NCI-H1417 (cell line): ENCODE measurements around the gene UBA52.
A peak's percentile ranks its signal among the peaks of the same experiment; 100 is the strongest.
"Not testable (repeated sequence)": the region's sequence is repeated elsewhere in the genome, so short reads cannot be mapped to it uniquely, and the experiment has no call there.

Experiments used
- DNase-seq, 3 experiments: peaks; one replicate each; lab custom pipeline; 2025; lab: John Stamatoyannopoulos, UW

The UBA52 gene

DNA sequence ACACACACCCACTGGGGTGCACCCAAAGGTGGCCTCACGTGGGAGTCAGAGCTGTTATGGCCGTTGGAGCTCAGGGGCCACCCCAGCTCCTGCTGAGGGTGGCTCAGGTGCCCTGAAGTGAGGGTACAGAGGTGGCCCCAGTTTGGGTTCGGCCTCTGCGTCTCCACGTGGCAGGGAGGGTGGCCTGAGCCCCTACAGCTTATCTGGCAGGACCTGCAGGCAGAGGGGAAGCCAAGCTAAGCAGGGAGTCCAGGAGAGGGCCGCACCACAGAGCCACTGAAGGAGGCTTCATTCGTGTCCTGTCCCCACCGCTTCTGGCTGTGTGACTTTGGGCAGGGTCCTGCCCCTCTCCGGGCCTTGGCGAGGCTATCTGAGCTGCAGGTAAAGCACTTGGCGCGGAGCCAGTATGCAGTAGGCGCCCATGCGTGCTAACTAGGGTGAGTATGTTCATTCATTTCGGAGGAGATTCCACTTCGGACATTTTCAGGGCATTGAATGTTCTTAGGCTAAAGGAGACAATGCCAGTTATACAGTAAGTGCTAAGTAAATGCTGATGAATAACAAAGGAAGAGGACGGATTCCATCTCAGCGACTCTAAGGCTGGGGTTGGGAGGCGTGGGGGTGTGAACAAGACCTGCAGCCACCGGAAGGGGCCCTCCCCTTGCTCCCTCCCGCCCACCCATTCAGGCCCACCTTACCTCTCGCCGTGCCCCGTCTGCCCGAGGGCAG is 21.9 kb downstream of the UBA52 start:
- DNase-seq: no peak

DNA sequence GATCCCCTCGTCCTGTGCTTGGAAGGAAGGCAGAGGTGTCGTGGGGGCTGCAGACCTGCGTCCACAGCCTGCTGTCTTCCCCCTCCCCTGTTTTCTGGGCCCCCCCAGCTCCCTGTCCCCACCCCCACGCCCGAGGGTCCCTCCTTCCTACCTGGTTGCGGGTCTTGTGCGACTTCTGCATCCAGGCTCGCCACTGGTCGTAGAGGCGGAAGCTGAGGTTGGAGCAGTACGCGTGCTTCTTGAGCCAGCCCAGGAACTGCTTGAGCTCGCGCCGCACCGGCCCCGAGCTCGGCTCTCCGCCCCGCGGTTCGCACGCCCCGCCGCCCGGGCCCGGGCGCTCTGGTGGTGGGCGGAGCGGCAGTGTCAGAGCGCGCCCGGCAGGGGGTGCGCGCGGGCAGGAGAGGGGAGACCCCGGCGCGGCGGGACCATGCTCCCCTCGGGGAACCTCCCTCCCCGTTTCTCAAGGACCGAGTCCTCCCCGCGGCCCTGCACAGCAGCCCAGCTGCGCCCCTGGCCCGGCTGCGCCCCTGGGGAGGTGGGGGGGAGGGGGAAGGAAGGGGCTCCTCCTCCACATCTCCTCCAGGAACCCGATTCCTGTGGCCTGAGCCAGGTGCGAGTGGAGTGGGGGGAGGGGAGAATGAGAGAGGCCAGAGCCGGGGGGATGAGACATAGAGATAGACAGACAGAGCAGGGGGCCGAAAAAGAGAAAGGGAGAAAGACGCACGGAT is 22.6 kb downstream of the UBA52 start:
- peak; percentile 26 to 82 (median 67) for DNase-seq

DNA sequence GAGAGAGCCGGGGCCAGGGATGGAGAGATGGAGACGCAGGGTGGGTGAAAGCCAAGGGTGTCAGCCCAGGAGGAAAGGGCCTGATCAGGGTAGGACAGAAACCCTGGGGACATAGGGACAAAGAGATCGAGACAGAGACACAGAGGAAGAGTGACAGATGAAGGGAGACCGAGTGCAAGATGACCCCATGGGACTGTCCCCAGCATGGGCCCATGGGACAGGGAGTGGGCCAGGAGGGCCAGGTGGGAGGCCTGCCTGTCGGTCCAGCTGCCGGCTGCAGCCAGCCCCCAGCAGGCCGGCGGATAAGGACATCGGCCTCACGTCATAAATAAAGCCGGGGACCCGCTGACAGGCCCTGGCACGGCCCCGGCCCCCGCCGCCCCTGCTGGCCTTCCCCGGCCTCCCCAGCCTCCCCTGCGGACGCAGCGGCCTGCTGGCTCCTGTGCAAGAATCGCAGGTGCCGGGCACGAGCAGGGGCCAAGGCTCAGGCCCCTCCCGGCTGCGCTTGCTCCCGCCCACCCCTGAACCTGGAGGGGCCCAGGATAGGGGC is 23.2 kb downstream of the UBA52 start:
- peak in 2 of 3 experiments; percentile 34 to 44 for DNase-seq

DNA sequence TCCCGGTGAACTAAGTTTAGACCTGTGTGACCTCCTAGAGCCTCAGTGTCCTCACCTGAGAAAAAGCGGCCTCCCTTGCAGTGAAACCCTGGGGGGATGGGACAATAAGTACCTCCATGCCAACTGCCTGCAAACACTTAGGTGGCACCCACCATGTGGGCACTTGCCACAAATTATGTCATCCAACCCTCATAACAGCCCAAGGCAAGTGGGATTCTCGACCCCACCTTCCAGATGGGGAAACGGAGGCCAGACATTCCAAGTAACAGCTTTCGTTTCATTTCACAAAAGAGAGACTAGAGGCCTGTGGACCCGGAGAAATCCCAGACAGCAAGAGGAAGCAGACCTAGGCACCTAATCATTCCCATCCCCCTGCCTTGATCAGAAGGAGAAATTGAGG is 23.8 kb downstream of the UBA52 start:
- DNase-seq: peak in 1 of 3 experiments; percentile 19

DNA sequence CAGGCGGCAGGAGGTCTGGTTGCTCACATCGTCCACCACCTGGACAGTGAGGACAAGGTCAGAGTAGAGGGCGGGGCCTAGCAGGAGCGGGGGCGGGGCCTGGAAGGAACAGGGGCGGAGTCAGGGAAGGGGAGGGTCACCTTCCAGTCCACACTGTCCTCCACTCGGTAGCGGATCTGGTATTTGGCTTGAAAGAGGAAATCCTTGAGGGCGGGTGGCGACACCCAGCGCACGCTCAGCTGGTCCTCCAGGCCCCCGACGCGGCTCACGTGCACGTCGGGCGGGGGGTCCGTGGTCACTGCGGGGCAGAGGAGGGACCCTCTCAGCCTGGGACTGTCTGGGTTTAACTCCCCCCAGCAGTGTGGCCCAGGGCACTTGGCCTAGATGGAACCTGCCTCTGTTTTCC is 25.1 kb downstream of the UBA52 start:
- DNase-seq: peak in 2 of 3 experiments; percentile 53 to 73

DNA sequence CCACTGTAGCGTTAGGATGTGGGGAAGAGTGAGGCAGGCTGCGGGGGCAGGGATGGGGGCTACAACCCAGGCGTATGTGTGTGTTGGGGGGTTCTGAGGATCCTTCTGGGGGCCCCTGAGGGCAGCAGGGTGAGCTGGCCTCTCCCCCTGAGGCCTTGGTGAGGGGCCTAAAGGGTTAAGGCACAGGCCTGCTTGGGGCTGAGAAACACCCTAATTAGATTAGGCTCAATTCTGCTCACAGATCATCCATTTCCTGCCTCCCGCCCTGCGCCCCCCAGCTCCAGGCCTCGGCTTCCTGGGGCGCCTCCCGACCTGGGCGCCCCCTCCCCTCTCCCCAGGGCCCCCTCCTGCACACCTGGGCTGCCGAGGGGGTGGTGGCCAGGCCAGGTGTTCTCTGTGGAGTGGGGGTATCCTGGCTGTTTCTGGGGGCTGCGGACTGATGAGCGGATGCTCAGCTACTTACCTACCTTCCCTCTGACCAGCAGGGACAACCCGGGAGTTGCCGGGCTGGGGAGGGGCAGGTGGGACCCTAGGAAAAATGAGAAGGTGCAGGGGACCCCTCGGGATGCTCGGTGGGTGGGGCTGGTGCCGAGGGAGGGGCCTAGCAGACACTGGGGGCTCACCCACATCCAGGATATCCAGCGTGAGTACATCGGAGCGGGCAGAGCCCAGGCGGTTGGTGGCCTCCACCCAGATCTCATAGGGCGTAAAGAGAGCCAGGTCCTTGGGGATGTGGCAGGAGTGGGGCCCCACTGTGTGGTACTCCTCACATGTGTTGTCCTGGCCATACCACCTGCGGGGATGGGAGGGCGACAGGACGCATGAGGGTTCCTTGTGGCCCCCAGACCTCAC is 26.4 kb downstream of the UBA52 start:
- DNase-seq: no peak

DNA sequence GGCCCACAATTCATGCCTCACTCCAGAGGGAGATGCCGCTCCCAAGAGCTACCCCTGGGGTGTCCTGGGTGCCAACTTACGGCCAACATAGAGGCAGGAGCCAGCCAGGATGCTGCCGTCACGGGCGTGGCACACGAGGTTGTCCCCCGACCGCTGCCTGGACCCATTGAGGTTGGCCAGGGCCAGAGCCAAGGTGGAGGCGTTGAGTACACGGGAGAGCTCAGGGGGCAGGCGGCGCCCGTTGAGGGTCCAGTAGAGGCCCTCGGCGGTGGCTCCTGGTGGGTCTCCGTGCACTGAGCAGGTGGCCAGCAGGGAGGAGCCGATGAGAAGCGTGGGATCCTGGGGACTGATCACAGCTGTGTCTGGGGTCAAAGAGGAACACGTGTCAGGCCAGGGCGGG is 27.8 kb downstream of the UBA52 start:
- DNase-seq: no peak

DNA sequence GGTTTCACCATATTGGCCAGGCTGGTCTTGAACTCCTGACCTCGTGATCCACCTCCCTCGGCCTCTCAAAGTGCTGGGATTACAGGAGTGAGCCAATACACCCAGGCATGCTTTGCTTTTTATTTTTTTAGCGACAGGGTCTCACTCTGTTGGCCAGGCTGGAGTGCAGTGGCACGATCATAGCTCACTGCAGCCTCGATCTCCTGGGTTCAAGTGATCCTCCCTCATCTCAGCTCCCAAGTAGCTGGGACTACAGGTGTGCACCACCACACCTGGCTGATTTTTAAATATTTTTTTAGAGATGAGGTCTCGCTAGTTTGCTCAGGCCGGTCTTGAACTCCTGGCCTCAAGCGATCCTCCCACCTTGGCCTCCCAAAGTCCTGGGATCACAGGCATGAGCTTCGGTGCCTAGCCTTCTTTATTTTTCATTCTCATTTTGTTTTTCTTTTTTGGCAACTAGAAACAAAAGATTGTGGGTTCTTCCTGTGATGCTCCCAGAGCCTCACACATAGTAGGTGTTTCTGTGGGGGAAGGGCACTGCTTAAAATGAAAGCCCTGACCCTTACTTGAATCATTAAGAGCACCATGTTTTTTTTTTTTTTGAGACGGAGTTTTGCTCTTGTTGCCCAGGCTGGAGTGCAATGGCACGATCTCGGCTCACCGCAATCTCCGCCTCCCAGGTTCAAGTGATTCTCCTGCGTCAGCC is 29.2 kb downstream of the UBA52 start:
- not testable (repeated sequence) for DNase-seq

DNA sequence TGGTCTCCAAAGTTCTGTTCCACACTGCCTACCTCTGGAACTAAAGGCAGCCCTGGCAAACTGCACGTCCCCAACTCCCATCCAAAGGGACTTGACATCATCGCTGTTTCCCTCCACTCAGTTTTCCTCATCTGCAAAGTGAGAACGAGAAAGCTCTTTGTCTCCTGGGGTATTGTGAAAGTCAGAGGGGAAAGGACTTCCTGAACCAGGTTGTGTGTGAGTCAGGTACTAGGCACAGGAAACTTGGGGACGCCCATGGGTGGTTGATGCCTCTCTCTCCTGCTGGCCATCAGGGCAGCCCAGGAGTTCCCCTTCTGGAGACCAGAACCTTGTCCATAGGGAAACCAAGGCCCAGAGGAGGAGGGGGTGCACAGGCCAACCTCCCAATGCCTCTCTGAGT is 30.2 kb downstream of the UBA52 start:
- DNase-seq: no peak

DNA sequence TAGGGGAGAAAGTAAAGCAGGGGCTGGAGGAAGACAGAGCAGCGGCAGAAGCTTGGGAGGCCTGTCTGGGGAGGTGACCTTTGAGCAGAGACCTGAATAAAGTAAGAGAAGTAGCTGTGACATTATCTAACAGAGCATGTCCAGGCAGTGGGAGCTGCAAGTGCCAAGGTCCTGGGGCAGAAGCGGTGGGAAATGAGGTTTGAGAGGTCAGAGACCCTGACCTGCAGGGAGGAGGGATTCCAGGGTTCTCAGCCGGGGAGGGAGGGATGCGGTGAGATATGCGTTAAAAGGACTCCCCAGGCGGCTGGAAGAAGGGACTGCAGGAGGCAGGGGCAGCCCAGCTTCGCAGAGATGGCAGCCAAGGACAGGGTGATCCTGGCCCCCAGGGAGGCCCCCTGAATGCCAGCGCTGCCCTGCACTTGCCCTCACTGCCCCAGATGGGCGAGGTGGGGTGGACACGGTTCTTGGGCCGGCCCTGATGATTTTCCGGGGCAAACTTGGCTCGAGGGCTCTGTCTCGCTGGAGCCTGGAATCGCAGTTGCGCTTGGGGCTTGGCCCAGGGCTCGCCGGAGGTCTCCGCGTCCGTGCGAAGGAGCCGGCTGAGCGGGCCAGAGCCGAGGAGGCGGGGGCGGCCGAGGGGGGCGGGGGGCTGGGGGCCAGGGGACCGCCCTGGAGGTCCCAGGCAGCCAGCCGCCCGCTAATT is 31.7 kb downstream of the UBA52 start:
- peak in 1 of 3 experiments; percentile 22 for DNase-seq

DNA sequence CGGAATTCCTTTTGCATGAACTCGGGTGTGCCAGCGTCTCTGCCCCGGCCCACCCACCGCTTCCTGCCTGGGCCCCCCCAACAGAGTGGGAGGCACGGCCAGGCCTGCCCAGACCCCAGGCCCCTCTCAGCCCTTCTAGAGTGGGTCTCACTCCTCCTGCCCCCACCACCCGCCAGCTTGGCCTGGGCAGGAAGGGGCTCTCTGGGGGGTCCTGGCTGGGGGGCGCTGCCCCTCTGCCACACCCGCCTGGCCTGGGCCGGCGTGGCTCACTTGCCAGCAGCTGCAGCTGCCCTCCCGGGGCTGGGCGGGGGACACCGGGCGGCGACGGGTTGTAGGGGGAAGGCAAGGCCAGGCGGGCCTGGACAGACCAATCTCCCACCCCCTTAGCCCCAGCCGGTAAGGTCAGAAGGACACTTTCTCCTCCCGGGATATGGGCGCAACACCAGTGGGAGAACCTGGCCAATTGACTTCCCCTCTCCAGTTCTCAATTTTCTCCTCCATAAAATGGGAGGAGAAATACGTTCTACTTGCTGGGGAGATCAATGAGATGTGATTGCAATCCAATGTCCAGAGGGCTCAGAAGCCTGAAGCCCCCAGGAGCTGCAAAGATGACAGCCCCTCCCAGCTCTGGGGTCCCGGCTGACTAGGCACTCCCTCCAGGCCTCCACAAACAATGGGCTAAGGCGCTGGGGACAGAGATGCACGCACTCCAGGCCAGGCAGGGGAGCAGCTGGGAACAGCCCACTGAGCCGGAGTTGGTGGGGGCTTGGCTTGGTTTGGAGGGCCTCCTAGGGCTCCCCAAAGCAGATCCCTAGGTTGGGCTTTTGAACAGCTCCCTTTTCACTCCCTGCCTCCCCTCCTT is 32.5 kb downstream of the UBA52 start:
- DNase-seq: no peak

DNA sequence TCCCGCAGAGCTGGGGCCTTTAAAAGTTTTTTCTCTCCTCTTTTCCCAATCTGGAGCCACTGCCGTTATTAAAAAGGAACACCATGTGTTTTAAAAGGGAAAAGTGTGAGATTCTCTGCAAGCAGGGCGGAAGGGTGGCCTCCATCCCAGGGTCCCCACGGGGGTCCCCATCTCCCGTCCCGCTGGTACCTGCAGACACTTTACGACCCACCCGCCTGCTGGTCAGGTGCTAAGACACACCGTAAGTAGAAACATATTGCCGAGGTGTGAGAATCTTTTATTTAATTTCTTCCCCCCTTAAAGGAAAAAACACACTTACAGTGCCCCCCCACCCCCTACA is 33.1 kb downstream of the UBA52 start:
- DNase-seq: no peak

DNA sequence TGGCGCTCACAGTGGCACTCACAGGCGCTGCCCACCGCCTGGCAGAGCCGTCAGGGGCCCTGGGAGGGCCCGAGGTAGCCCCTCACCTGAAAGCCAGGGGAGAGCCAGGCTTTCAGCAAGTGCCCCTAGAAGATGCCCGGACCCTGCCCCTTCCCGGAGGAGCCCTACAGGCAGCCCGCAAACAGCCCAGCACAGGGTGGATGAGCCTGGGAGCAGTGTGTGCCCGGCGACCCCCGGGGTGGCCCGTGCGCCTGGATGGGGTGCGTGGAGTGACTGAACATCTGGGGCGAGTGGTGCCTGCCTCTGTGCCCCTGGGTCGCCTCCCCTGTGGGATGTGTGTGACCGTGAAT is 33.5 kb downstream of the UBA52 start:
- no peak for DNase-seq

DNA sequence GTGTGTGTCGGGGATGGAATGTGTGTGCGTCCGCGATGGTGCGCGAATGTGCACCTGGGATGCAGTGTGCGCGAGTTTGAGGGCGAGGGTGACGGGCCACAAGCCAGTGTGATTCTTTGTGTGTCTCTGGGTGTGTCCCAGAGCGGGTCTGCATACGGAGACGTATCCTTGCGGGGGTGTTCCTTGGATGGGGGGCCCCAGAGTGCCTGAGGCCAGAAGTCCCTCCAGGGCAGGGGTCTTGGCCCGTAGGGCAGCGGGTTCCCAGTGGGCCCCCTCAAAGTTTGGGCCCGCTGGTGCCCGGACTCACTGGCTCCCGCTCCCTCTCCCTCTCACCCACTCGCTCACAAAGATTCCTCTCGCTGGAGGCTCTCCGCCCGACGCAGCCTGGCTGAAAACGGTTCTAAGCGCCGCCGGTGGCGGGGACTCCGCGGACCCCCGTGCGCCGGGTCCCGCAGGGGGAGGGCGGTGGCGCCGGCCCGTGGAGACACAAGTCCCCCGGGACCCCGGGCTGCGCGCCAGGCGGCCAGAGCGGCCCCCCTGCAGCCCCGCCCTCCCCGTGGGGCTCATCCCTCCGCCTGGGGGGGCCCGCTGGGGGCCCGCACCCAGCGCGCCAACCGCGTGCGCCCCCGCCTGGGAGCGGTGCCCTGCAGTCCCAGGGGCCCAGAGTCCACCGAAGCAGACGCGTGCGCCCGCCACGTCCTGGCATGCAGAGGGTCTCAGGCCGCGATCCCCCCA is 34.1 kb downstream of the UBA52 start:
- peak in 2 of 3 experiments; percentile 23 to 37 for DNase-seq

DNA sequence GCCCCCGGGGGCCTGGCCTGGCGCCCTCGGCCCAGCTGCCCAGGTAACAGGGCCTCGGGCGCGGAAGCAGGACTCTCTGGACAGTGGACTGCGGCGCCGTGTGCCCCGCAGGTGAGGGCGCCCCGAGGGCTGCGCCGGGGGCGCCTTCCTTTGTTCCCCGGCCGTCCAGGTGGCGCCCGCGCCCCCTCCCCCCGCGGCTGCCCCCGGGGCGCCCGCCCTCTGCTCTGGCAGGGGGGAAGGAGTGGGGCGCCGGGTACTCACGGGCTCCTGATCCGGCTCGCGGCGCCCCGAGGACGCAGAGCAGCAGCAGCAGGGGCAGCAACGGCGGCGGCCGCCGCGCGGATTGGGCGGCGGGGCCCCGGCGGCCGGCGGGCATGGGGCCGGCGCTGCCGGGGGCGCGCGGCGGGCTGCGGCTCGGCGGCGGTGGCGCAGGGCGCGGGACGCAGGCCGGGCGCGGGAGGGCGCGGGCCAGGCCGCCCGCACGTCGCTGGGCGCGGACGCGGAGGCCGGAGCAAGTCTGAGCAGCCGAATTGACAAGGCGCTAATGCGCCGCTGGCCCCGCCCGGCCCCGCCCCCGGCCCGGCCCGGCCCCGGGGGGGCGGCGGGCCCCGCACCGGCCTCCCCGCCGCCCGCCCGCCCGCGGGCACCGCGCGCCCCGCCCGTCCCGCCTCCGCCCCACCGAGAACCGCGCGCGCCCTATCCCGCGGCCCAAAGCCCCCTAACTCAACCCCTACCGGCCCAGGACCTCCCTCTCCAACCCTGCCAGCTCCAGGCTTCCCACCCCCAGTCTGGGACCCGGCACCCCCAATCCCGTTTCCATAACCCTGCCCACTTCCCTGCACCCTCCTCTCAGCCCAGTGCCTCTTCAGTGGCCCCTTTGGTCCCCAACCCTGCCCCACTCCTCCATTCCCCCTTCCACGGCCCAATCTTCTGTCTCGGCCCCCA is 34.9 kb downstream of the UBA52 start, which contains the start of gene CRLF1:
CRLF1 (minus strand) TSS at position 519 of the 945 bp plus-strand sequence; CDS start at position 376, 143 bp downstream.
- DNase-seq: peak in 2 of 3 experiments; percentile 27 to 38

DNA sequence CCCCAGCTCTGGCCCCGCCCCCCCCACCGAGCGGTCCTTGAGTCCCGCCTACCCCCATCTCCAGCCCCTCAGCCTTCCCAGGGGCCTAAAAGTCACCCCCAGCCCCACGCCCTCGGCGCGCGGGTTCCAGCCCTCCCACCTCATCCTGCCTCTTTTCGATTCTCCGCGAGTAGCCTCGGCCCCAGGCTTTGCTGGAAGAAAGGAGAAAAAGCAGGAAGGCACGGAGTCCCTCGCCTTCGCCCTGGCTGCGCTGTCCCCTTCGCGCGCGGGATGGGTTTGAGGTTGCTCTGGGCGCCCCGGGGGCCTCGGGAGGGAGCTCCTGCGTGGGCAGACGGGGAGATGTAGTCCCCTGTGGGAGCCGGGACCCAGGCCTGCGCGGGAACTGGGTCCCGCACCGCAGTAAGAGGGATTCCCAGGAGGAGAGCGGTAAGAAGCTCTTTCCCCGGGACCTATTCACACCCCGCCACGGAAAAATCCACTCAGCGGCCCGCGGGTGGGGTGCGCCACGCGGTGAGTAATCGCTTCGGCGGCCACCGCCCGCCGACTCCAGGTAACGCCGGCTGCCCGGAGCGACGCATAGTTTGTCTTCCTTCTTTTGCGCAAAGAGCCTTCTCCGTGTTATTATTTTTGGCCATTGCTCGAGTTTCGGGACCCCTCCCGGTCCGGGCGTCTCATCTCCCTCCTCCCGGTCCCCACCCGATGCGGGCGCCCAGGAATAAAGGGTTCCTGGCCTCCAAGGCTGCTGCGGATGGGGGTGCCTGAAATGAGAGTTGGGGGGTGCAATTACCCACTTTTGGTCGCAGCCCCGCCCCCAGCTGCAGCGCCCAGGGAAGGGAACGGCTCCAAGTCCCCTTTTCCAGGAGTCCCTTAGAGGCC is 35.8 kb downstream of the UBA52 start:
- DNase-seq: peak in 1 of 3 experiments; percentile 9
